HPDE6-E6E7 (cell line): Measurements from ENCODE around the gene NPAS3.

Source experiments
- DNase-seq: peaks from one replicate; pipeline ENCODE4 v3.0.0; 2011; ENCODE audit warnings: missing footprints; ENCODE audit errors: extremely low spot score

Gene NPAS3

GRCh38 chr14:33679025-33679424 is 740.3 kb downstream of the NPAS3 start:
- no peak for DNase-seq

GRCh38 chr14:33679461-33680225 is 741.0 kb downstream of the NPAS3 start:
- peak; percentile 48 for DNase-seq

- DNase-seq, result no peak
These were observed 742.2 kb downstream of the NPAS3 start for GRCh38 chr14:33680873-33681272.

GRCh38 chr14:33682760-33683159 is 744.1 kb downstream of the NPAS3 start:
- DNase-seq, result no peak

GRCh38 chr14:33685026-33685425 is 746.3 kb downstream of the NPAS3 start:
- DNase-seq, result no peak

GRCh38 chr14:33685698-33686097 is 747.0 kb downstream of the NPAS3 start:
- DNase-seq, result no peak

GRCh38 chr14:33686218-33686617 is 747.5 kb downstream of the NPAS3 start:
- peak; percentile 11 for DNase-seq

GRCh38 chr14:33686856-33687255 is 748.2 kb downstream of the NPAS3 start:
- no peak for DNase-seq

- no peak for DNase-seq
These were observed 751.0 kb downstream of the NPAS3 start for GRCh38 chr14:33689680-33690079.

GRCh38 chr14:33691907-33692306 is 753.2 kb downstream of the NPAS3 start:
- DNase-seq, result peak; percentile 16

- DNase-seq, result no peak
These were observed 754.1 kb downstream of the NPAS3 start for GRCh38 chr14:33692762-33693161.

- no peak for DNase-seq
These were observed 754.6 kb downstream of the NPAS3 start for GRCh38 chr14:33693237-33693636.

GRCh38 chr14:33696165-33696564 is 757.5 kb downstream of the NPAS3 start:
- DNase-seq, result no peak

GRCh38 chr14:33699300-33699983 is 760.8 kb downstream of the NPAS3 start:
- no peak for DNase-seq

GRCh38 chr14:33700052-33700451 is 761.4 kb downstream of the NPAS3 start:
- no peak for DNase-seq

GRCh38 chr14:33702293-33702692 is 763.6 kb downstream of the NPAS3 start:
- no peak for DNase-seq

GRCh38 chr14:33704481-33704880 is 765.8 kb downstream of the NPAS3 start:
- DNase-seq, result no peak

GRCh38 chr14:33705490-33705889 is 766.8 kb downstream of the NPAS3 start:
- DNase-seq, result no peak

- DNase-seq, result no peak
These were observed 769.0 kb downstream of the NPAS3 start for GRCh38 chr14:33707716-33708115.

GRCh38 chr14:33709283-33709682 is 770.6 kb downstream of the NPAS3 start:
- DNase-seq, result no peak

GRCh38 chr14:33709711-33710110 is 771.0 kb downstream of the NPAS3 start:
- DNase-seq, result no peak

- DNase-seq, result no peak
These were observed 771.6 kb downstream of the NPAS3 start for GRCh38 chr14:33710273-33710672.

- DNase-seq, result no peak
These were observed 772.5 kb downstream of the NPAS3 start for GRCh38 chr14:33711194-33711593.
